Ovary (tissue), 9 donors: ENCODE measurements around the gene CFAP68. TPM values are rescaled to one million over a fixed set of nuclear protein-coding genes. Genes with fewer than 3 reads are reported as not detected.
A peak's percentile ranks its signal among the peaks of the same experiment; 100 is the strongest.

ENCODE experiments used
- DNase-seq, 5 donors: peaks; one replicate each; pipeline ENCODE4 v3.0.0-alpha.2; 2019 to 2020
- H3K27ac ChIP-seq, 2 donors: fragments of 200-600 bp; one replicate each; pipeline versions ENCODE4 v1.5.1 to v1.8.0; 2019 to 2022
- H3K27me3 ChIP-seq: fragments of 200-600 bp; one replicate; pipeline ENCODE4 v1.8.0; 2022
- H3K36me3 ChIP-seq: fragments of 200-600 bp; sonication (generic); one replicate; pipeline ENCODE4 v1.5.1; 2019
- H3K4me1 ChIP-seq: one replicate; pipeline ENCODE4 v1.8.1; 2013; ENCODE audit warnings: mild to moderate bottlenecking, moderate library complexity; ENCODE audit not compliant: insufficient read depth
- H3K4me3 ChIP-seq: fragments of 200-600 bp; sonication (generic); one replicate; pipeline ENCODE4 v1.5.1; 2017
- H3K9me3 ChIP-seq, 2 donors: fragments of 200-600 bp in 1 of 2; sonication (generic) in 1 of 2; one replicate each; pipeline versions ENCODE4 v1.5.1 to v1.8.1; 2013 to 2019; ENCODE audit warnings: mild to moderate bottlenecking in 1 of 2, moderate library complexity in 1 of 2
- CTCF ChIP-seq, 3 donors: fragments of 450-650 bp in 2 of 3; fragments of 200-600 bp in 1 of 3; IDR thresholded peaks; one replicate each; pipeline versions ENCODE4 v1.5.1 to v1.8.0; 2016 to 2022; ENCODE audit warnings: antibody characterized with exemption in 3 of 3, mild to moderate bottlenecking in 1 of 3
- EP300 ChIP-seq: sonication (generic); formaldehyde crosslinking; IDR thresholded peaks from one replicate; pipeline ENCODE4 v1.6.1; 2017; ENCODE audit warnings: antibody characterized with exemption
- POLR2A ChIP-seq: fragments of 450-650 bp; IDR thresholded peaks from one replicate; pipeline ENCODE4 v1.6.1; 2017; ENCODE audit warnings: antibody characterized with exemption, mild to moderate bottlenecking, moderate library complexity
- WGBS, 3 donors: extraction: QIAGEN DNeasy Blood & Tissue Kit in 1 of 3; methylation state at CpG; one replicate each; pipeline versions ENCODE4 v1.1.5 to v1.1.7; 2013 to 2017; 5-methylcytosine and 5-hydroxymethylcytosine counted together
- intact Hi-C, 4 donors: fragments of 100-400 bp; cut with DNase I; formaldehyde crosslinking; loops; one replicate each; pipeline versions ENCODE4 v1.11.0 to v1.15.1; 2022 to 2023
- polyA plus RNA-seq, 2 donors: library from polyadenylated mRNA; stranded (reverse); fragments of 200-250 nt in 1 of 2; fragments of 350-450 nt in 1 of 2; fragmentation: Illumina TruSeq in 1 of 2; extraction: RNeasy Lipid Tissue Mini Kit (QIAGEN cat#74804) in 1 of 2; gene quantifications; one replicate each; pipeline ENCODE4 v1.2.3, GENCODE V29; 2013 to 2014
- total RNA-seq, 7 donors: library from RNA; depleted of rRNA in 2 of 7; stranded (reverse); fragments of >200 nt in 2 of 7; fragmentation: NEBNext Ultra II Directional in 3 of 7; extraction: Animal tissue kit (Norgen Biotek cat#: 25700) in 3 of 7; gene quantifications; one replicate each; pipeline versions ENCODE4 v1.1.0 to v1.2.4, GENCODE V29; 2016 to 2023
- donor health status: DM: no; HTN: no; CAD: no; lungs with moderate emphysema.
- donor health status: DM: no; HTN: no; CAD: no.
- donor health status: Bipolar disorder and iron deficiency.
- donor health status: DM: yes; HTN: yes; CAD: no.
- donor health status: DM: no; HTN: no; CAD: no.
- donor health status: DM: yes; HTN: yes; CAD: no.

The CFAP68 gene
- total and polyA plus RNA-seq, 9 donors, result 11.6 to 70.1 (median 28.3) TPM

GRCh38 chr11:111838054-111838453 lies 41.3 kb upstream of the CFAP68 start:
- no peak for DNase-seq
- Histone ChIP-seq H3K36me3 (no peaks in the 10 kb centered on the region), H3K9me3 (no peaks in the 10 kb centered on the region), H3K4me1 (no peaks in the 10 kb centered on the region), H3K27me3 (no peaks in the 10 kb centered on the region), H3K4me3 (no peak overlapping the region), H3K27ac (no peak overlapping the region)
- intact Hi-C loops, result loop anchor here in 1 of 4 donors (5.0 kb wide), 1 partner anchor 266 kb away; no protein-coding TSS in a partner anchor
- 93 to 96% (median 95%) methylated on average over 5 of the region's 5 CpGs for WGBS, 3 donors
- TF ChIP-seq CTCF (IDR thresholded peaks at IDR 0.05) (no peak), POLR2A (no peak), EP300 (no peak)

- WGBS, 3 donors, result 76 to 84% (median 77%) methylated on average over 1 of the region's 1 CpG
- DNase-seq, result no peak
- H3K4me3 ChIP-seq, result no peak overlapping the region
- H3K27ac ChIP-seq, result no peak overlapping the region
- intact Hi-C loops, result loop anchor here in 3 of 4 donors (5.0 to 10.0 kb wide), 4 partner anchors 65 to 278 kb away; no protein-coding TSS in a partner anchor
- no peaks in the 10 kb centered on the region for H3K4me1 ChIP-seq
- TF ChIP-seq POLR2A, result no peak
- no peaks in the 10 kb centered on the region for H3K9me3 ChIP-seq
- H3K27me3 ChIP-seq, result no peaks in the 10 kb centered on the region
- no peaks in the 10 kb centered on the region for H3K36me3 ChIP-seq
Measured at GRCh38 chr11:111840143-111840542, 39.2 kb upstream of the CFAP68 start.

- intact Hi-C loops, result loop anchor here in 3 of 4 donors (5.0 to 10.0 kb wide), 4 partner anchors 67 to 279 kb away; no protein-coding TSS in a partner anchor
- 20 to 25% (median 20%) methylated on average over 10 of the region's 10 CpGs for WGBS, 3 donors
- peak; percentile 9 for TF ChIP-seq POLR2A
- peak; percentile 74 to 94 (median 87) for TF ChIP-seq CTCF (IDR thresholded peaks at IDR 0.05)
- TF ChIP-seq EP300, result no peak
- peak; percentile 82 to 93 (median 91) for DNase-seq
- Histone ChIP-seq H3K36me3 (no peaks in the 10 kb centered on the region), H3K4me3 (no peak overlapping the region), H3K4me1 (no peaks in the 10 kb centered on the region), H3K27ac (no peak overlapping the region), H3K9me3 (no peaks in the 10 kb centered on the region), H3K27me3 (no peaks in the 10 kb centered on the region)
Measured at GRCh38 chr11:111841370-111842053, 37.8 kb upstream of the CFAP68 start.

GRCh38 chr11:111843661-111844060 lies 35.7 kb upstream of the CFAP68 start:
- no peak for DNase-seq
- intact Hi-C loops, result loop anchor here in 3 of 4 donors (5.0 to 10.0 kb wide), 4 partner anchors 69 to 281 kb away; no protein-coding TSS in a partner anchor
- Histone ChIP-seq H3K36me3 (no peaks in the 10 kb centered on the region), H3K4me1 (no peaks in the 10 kb centered on the region), H3K9me3 (no peaks in the 10 kb centered on the region), H3K27me3 (no peaks in the 10 kb centered on the region), H3K4me3 (no peak overlapping the region), H3K27ac (no peak overlapping the region)
- 77 to 82% (median 79%) methylated on average over 5 of the region's 5 CpGs for WGBS, 3 donors
- TF ChIP-seq POLR2A (no peak), CTCF (IDR thresholded peaks at IDR 0.05) (no peak), EP300 (no peak)
